DOHH2 (cell line): ENCODE data around the gene UBE2M.
A peak's percentile ranks its signal among the peaks of the same experiment; 100 is the strongest.

Experiments
- H3F3A ChIP-seq: fragments of 200-600 bp; sonication (generic), shearing (Covaris generic); 2 replicates; pipeline ENCODE4 v1.6.0; 2016; ENCODE audit warnings: antibody characterized with exemption, mild to moderate bottlenecking; ENCODE audit not compliant: control insufficient read depth, insufficient read depth
- H3K27ac ChIP-seq: fragments of 200-600 bp; sonication (generic); 2 replicates; pipeline ENCODE4 v1.5.1; 2014; ENCODE audit warnings: low read depth, mild to moderate bottlenecking, low read length, moderate library complexity
- H3K27me3 ChIP-seq: fragments of 200-600 bp; sonication (generic); 2 replicates; pipeline ENCODE4 v1.6.1; 2014; ENCODE audit warnings: mild to moderate bottlenecking, low read length, mixed read lengths; ENCODE audit not compliant: control insufficient read depth
- H3K36me3 ChIP-seq: fragments of 200-600 bp; sonication (generic); 2 replicates; pipeline ENCODE4 v1.6.1; 2014; ENCODE audit warnings: mild to moderate bottlenecking, low read length, moderate library complexity, mixed read lengths; ENCODE audit not compliant: control insufficient read depth
- H3K4me1 ChIP-seq: fragments of 200-600 bp; sonication (generic); 2 replicates; pipeline ENCODE4 v1.6.1; 2014; ENCODE audit warnings: mild to moderate bottlenecking, low read length, mixed read lengths; ENCODE audit not compliant: control insufficient read depth
- H3K4me2 ChIP-seq: fragments of 200-600 bp; sonication (generic); 2 replicates; pipeline ENCODE4 v1.6.0; 2014; ENCODE audit warnings: mild to moderate bottlenecking, low read length, moderate library complexity
- H3K4me3 ChIP-seq: fragments of 200-600 bp; sonication (generic); 2 replicates; pipeline ENCODE4 v1.5.1; 2014; ENCODE audit warnings: mild to moderate bottlenecking, low read length, mixed read lengths
- H3K79me2 ChIP-seq: fragments of 200-600 bp; sonication (generic); 2 replicates; pipeline ENCODE4 v1.6.1; 2014; ENCODE audit warnings: mild to moderate bottlenecking, low read length, mixed read lengths; ENCODE audit not compliant: control insufficient read depth
- H3K9me2 ChIP-seq: fragments of 200-600 bp; sonication (generic); replicated peaks from 2 replicates; pipeline ENCODE4 v1.6.1; 2014; ENCODE audit warnings: mild to moderate bottlenecking, low read length, mixed read lengths; ENCODE audit not compliant: control insufficient read depth
- H3K9me3 ChIP-seq: fragments of 200-600 bp; sonication (generic); 2 replicates; pipeline ENCODE4 v1.6.1; 2014; ENCODE audit warnings: antibody characterized with exemption, low read length, mixed read lengths; ENCODE audit not compliant: control insufficient read depth, insufficient read depth
- H4K20me1 ChIP-seq: fragments of 200-600 bp; sonication (generic); 2 replicates; pipeline ENCODE4 v1.6.0; 2014; ENCODE audit warnings: low read depth, mild to moderate bottlenecking, antibody characterized with exemption, low read length, moderate library complexity; ENCODE audit not compliant: control insufficient read depth, insufficient read depth
- CTCF ChIP-seq: fragments of 200-600 bp; sonication (generic); IDR thresholded peaks from one replicate; pipeline ENCODE4 v1.5.1; 2014; ENCODE audit warnings: antibody characterized with exemption, mild to moderate bottlenecking, low read depth, low read length; ENCODE audit not compliant: poor library complexity, severe bottlenecking
- EZH2phosphoT487 ChIP-seq: fragments of 200-600 bp; sonication (generic); IDR thresholded peaks from 2 replicates; pipeline ENCODE4 v1.6.1; 2017; ENCODE audit warnings: borderline replicate concordance, mild to moderate bottlenecking, antibody characterized with exemption, low read length, moderate library complexity, mixed read lengths

Gene UBE2M

DNA sequence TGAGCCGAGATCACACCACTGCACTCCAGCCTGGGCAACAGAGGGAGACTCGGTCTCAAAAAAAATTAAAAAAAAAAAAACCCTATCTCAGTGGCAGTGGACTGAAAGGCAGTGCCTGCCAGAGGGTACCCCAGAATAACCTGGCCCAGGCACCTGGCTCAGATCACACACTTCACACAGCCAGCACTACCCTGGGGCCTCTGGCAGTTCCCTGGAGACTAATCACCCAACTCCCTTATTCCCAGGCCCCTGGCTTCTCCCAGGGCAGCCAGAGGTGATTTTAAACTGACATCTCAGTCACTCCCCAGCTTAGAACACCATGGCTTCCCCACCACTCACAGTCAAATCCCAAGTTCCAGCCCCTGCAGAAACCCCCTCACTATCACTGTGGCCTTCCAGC, 43.2 kb downstream of the UBE2M start:
- H4K20me1 ChIP-seq: no peaks in the 10 kb centered on the region
- TF ChIP-seq CTCF: no peak
- TF ChIP-seq EZH2phosphoT487: no peak
- peaks cover 8% of the 10 kb centered on the region for H3F3A ChIP-seq
- H3K27ac ChIP-seq: peak overlapping the region; percentile 3; the same call in 1 of the 2 replicates
- peak overlapping the region; percentile 91 for H3K4me2 ChIP-seq
- H3K4me3 ChIP-seq: peak overlapping the region; percentile 87
- peaks cover 54% of the 10 kb centered on the region for H3K79me2 ChIP-seq
- H3K9me3 ChIP-seq: no peaks in the 10 kb centered on the region
- peaks cover 28% of the 10 kb centered on the region for H3K36me3 ChIP-seq
- H3K9me2 ChIP-seq: no peaks in the 10 kb centered on the region
- peaks cover 37% of the 10 kb centered on the region for H3K4me1 ChIP-seq
- H3K27me3 ChIP-seq: no peaks in the 10 kb centered on the region

- no peaks in the 10 kb centered on the region for H4K20me1 ChIP-seq
- peaks cover 35% of the 10 kb centered on the region for H3K4me1 ChIP-seq
- peak overlapping the region; percentile 51 for H3K27ac ChIP-seq
- H3K9me3 ChIP-seq: no peaks in the 10 kb centered on the region
- no peak for TF ChIP-seq EZH2phosphoT487
- no peak for TF ChIP-seq CTCF
- H3K79me2 ChIP-seq: peaks cover 52% of the 10 kb centered on the region
- peak overlapping the region; percentile 91 for H3K4me2 ChIP-seq
- no peaks in the 10 kb centered on the region for H3K27me3 ChIP-seq
- peak overlapping the region; percentile 87 for H3K4me3 ChIP-seq
- H3K9me2 ChIP-seq: no peaks in the 10 kb centered on the region
- peaks cover 28% of the 10 kb centered on the region for H3K36me3 ChIP-seq
- H3F3A ChIP-seq: peaks cover 6% of the 10 kb centered on the region; the same call in 1 of the 2 replicates
Observed at GRCh38 chr19:58514564-58515022, 43.8 kb downstream of the UBE2M start.

DNA sequence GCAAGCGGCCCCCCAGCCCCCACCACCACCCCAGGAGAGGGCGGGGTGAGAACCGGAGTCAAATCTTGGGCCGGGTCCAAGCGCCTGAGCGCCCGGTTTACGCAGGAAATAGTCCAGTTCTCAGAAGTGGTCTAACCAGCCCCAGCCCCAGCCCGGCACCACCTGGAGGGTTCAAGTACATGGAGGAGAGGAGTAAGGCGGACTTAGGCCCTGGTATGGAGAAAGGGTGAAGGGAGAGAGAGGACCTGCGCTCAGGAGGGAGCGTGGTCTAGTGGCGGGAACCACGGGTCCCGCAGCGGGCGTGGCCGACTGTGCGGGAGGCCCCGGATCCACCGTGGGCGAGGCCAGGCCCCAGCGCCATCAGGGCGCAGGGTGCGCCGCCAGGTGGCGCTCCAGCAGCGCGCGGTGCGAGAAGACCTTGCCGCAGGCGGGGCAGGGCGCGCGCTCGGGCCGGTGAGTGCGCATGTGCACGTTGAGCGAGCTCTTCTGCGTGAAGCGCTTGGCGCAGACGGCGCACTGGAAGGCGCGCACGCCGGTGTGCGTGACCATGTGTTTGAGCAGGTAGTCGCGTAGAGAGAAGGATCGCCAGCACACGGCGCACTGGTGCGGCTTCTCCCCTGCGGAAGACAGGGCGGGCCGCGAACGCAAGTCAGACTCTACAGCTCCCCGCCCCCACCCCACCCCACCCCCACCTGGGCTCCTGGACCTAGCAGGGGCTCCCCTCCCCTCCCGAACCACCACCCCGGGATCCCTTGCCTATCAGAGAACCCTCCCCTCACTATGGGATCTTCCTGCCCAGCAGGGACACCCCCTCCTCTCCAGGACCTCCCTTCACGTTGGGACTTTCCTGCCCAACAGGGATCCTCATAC, 44.5 kb downstream of the UBE2M start:
- Histone ChIP-seq H3K9me2 (no peaks in the 10 kb centered on the region), H4K20me1 (no peaks in the 10 kb centered on the region), H3K4me3 (peak overlapping the region; percentile 87), H3K4me2 (peak overlapping the region; percentile 91), H3K27ac (peak overlapping the region; percentile 51), H3K79me2 (peaks cover 49% of the 10 kb centered on the region), H3K27me3 (no peaks in the 10 kb centered on the region), H3K9me3 (no peaks in the 10 kb centered on the region), H3K36me3 (peaks cover 28% of the 10 kb centered on the region), H3F3A (peaks cover 6% of the 10 kb centered on the region; the same call in 1 of the 2 replicates), H3K4me1 (peaks cover 35% of the 10 kb centered on the region)
- TF ChIP-seq CTCF (peak; percentile 98), EZH2phosphoT487 (no peak)
